ENCODE results near the gene C10orf120.

Gene C10orf120

GRCh38 chr10:122699796-122700455 is at the start of gene C10orf120:
C10orf120 (minus strand) TSS chr10:122699846; CDS start chr10:122699790, 56 bp downstream.
- in situ Hi-C loops (cut with MboI; ENCODE audit: low sequenced_read_pairs): no loop called here

- in situ Hi-C loops (cut with MboI; ENCODE audit: low sequenced_read_pairs): no loop called here
These were observed 48.9 kb upstream of the C10orf120 start for GRCh38 chr10:122748496-122748895.

- in situ Hi-C loops (cut with MboI; ENCODE audit: low sequenced_read_pairs): no loop called here
These were observed 46.8 kb upstream of the C10orf120 start for GRCh38 chr10:122746408-122746807.

GRCh38 chr10:122744257-122744656 is 44.6 kb upstream of the C10orf120 start:
- in situ Hi-C loops (cut with MboI; ENCODE audit: low sequenced_read_pairs): no loop called here

- in situ Hi-C loops (cut with MboI; ENCODE audit: low sequenced_read_pairs): no loop called here
These were observed 41.0 kb upstream of the C10orf120 start for GRCh38 chr10:122740640-122741039.

GRCh38 chr10:122738031-122738430 is 38.4 kb upstream of the C10orf120 start:
- in situ Hi-C loops (cut with MboI; ENCODE audit: low sequenced_read_pairs): no loop called here

GRCh38 chr10:122733931-122734665 is 34.5 kb upstream of the C10orf120 start:
- in situ Hi-C loops (cut with MboI; ENCODE audit: low sequenced_read_pairs): no loop called here

- in situ Hi-C loops (cut with MboI; ENCODE audit: low sequenced_read_pairs): no loop called here
These were observed 33.8 kb upstream of the C10orf120 start for GRCh38 chr10:122733443-122733842.

- in situ Hi-C loops (cut with MboI; ENCODE audit: low sequenced_read_pairs): no loop called here
These were observed 30.6 kb upstream of the C10orf120 start for GRCh38 chr10:122730238-122730637.

- in situ Hi-C loops (cut with MboI; ENCODE audit: low sequenced_read_pairs): no loop called here
These were observed 29.5 kb upstream of the C10orf120 start for GRCh38 chr10:122729126-122729525.

- in situ Hi-C loops (cut with MboI; ENCODE audit: low sequenced_read_pairs): no loop called here
These were observed 27.8 kb upstream of the C10orf120 start for GRCh38 chr10:122727426-122727825.

GRCh38 chr10:122725768-122726167 is 26.1 kb upstream of the C10orf120 start:
- in situ Hi-C loops (cut with MboI; ENCODE audit: low sequenced_read_pairs): no loop called here

GRCh38 chr10:122725006-122725405 is 25.4 kb upstream of the C10orf120 start:
- in situ Hi-C loops (cut with MboI; ENCODE audit: low sequenced_read_pairs): no loop called here

GRCh38 chr10:122721111-122721510 is 21.5 kb upstream of the C10orf120 start:
- in situ Hi-C loops (cut with MboI; ENCODE audit: low sequenced_read_pairs): no loop called here

GRCh38 chr10:122716025-122716424 is 16.4 kb upstream of the C10orf120 start:
- in situ Hi-C loops (cut with MboI; ENCODE audit: low sequenced_read_pairs): no loop called here

- in situ Hi-C loops (cut with MboI; ENCODE audit: low sequenced_read_pairs): no loop called here
These were observed 15.9 kb upstream of the C10orf120 start for GRCh38 chr10:122715576-122715975.

- in situ Hi-C loops (cut with MboI; ENCODE audit: low sequenced_read_pairs): no loop called here
These were observed 13.6 kb upstream of the C10orf120 start for GRCh38 chr10:122713091-122713885.

GRCh38 chr10:122710576-122710975 is 10.9 kb upstream of the C10orf120 start:
- in situ Hi-C loops (cut with MboI; ENCODE audit: low sequenced_read_pairs): no loop called here

GRCh38 chr10:122709971-122710370 is 10.3 kb upstream of the C10orf120 start:
- in situ Hi-C loops (cut with MboI; ENCODE audit: low sequenced_read_pairs): no loop called here

GRCh38 chr10:122707535-122707934 is 7.9 kb upstream of the C10orf120 start:
- in situ Hi-C loops (cut with MboI; ENCODE audit: low sequenced_read_pairs): no loop called here

- in situ Hi-C loops (cut with MboI; ENCODE audit: low sequenced_read_pairs): no loop called here
These were observed 7.3 kb upstream of the C10orf120 start for GRCh38 chr10:122706947-122707346.

- in situ Hi-C loops (cut with MboI; ENCODE audit: low sequenced_read_pairs): no loop called here
These were observed 6.8 kb upstream of the C10orf120 start for GRCh38 chr10:122706467-122706866.
